ENCODE measurements around the gene OR8G1. TPM values are rescaled to one million over a fixed set of nuclear protein-coding genes. Genes with fewer than 3 reads are reported as not detected.
"Not testable (repeated sequence)": the region's sequence is repeated elsewhere in the genome, so short reads cannot be mapped to it uniquely, and the experiment has no call there.

The OR8G1 gene
- total and polyA plus RNA-seq, 9 of the 15 experiments (the other 6 are each of a cell fraction or from before 2014, with no cell fraction given): 0.03 to 1.4 (median 0.51) TPM; not detected in 1

DNA sequence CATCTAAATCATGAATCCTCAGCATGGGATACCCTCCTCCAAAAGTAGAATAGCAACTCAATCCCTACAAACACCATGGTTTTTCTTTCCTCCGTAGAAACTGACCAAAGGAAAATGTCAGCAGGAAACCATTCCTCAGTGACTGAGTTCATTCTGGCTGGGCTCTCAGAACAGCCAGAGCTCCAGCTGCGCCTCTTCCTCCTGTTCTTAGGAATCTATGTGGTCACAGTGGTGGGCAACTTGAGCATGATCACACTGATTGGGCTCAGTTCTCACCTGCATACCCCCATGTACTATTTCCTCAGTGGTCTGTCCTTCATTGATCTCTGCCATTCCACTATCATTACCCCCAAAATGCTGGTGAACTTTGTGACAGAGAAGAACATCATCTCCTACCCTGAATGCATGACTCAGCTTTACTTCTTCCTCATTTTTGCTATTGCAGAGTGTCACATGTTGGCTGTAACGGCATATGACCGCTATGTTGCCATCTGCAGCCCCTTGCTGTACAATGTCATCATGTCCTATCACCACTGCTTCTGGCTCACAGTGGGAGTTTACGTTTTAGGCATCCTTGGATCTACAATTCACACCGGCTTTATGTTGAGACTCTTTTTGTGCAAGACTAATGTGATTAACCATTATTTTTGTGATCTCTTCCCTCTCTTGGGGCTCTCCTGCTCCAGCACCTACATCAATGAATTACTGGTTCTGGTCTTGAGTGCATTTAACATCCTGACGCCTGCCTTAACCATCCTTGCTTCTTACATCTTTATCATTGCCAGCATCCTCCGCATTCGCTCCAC lies 16.1 kb upstream of the OR8G1 start (continued):
- TF ChIP-seq TOE1 (IDR thresholded peaks at IDR 0.05; ENCODE audit: borderline replicate concordance): peak; percentile 91
- TF ChIP-seq TOE1 (CRISPR knock-in tag; IDR thresholded peaks at IDR 0.05; ENCODE audit: borderline replicate concordance, low read depth); NR2C2 (CRISPR knock-in tag; IDR thresholded peaks at IDR 0.05); ATF1 (CRISPR knock-in tag; IDR thresholded peaks at IDR 0.05); CREB1 (IDR thresholded peaks at IDR 0.05): not testable (repeated sequence)
- peak; percentile 91 for TF ChIP-seq NR2C2 (tag; IDR thresholded peaks at IDR 0.05)
- TF ChIP-seq, protein P1, sequence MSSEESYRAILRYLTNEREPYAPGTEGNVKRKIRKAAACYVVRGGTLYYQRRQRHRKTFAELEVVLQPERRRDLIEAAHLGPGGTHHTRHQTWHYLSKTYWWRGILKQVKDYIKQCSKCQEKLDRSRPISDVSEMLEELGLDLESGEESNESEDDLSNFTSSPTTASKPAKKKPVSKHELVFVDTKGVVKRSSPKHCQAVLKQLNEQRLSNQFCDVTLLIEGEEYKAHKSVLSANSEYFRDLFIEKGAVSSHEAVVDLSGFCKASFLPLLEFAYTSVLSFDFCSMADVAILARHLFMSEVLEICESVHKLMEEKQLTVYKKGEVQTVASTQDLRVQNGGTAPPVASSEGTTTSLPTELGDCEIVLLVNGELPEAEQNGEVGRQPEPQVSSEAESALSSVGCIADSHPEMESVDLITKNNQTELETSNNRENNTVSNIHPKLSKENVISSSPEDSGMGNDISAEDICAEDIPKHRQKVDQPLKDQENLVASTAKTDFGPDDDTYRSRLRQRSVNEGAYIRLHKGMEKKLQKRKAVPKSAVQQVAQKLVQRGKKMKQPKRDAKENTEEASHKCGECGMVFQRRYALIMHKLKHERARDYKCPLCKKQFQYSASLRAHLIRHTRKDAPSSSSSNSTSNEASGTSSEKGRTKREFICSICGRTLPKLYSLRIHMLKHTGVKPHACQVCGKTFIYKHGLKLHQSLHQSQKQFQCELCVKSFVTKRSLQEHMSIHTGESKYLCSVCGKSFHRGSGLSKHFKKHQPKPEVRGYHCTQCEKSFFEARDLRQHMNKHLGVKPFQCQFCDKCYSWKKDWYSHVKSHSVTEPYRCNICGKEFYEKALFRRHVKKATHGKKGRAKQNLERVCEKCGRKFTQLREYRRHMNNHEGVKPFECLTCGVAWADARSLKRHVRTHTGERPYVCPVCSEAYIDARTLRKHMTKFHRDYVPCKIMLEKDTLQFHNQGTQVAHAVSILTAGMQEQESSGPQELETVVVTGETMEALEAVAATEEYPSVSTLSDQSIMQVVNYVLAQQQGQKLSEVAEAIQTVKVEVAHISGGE (CRISPR knock-in tag; IDR thresholded peaks at IDR 0.05): peak in 1 of 3 experiments; percentile 60; a peak in 2 of 6 replicates
- TF ChIP-seq ZNF311 (CRISPR knock-in tag; IDR thresholded peaks at IDR 0.05): 0 out of 2 replicates have a peak, but pooled peaks have one; percentile 49
- peak; percentile 93 for TF ChIP-seq CEBPG (CRISPR knock-in tag; IDR thresholded peaks at IDR 0.05)
- peak; percentile 47 to 94 for TF ChIP-seq CEBPG (tag; conservative IDR thresholded peaks at IDR 0.05 in 1 of 2, IDR thresholded peaks at IDR 0.05 in 1 of 2)
- TF ChIP-seq MTA3 (IDR thresholded peaks at IDR 0.05; ENCODE audit: borderline replicate concordance): 0 out of 2 replicates have a peak, but pooled peaks have one; percentile 65
- peak; percentile 93 for TF ChIP-seq MAFF (IDR thresholded peaks at IDR 0.05; ENCODE audit: low read length)
- TF ChIP-seq, protein P2, sequence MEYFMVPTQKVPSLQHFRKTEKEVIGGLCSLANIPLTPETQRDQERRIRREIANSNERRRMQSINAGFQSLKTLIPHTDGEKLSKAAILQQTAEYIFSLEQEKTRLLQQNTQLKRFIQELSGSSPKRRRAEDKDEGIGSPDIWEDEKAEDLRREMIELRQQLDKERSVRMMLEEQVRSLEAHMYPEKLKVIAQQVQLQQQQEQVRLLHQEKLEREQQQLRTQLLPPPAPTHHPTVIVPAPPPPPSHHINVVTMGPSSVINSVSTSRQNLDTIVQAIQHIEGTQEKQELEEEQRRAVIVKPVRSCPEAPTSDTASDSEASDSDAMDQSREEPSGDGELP (CRISPR knock-in tag; IDR thresholded peaks at IDR 0.05; ENCODE audit: borderline replicate concordance): 0 out of 2 replicates have a peak, but pooled peaks have one; percentile 33
- TF ChIP-seq, protein P3, sequence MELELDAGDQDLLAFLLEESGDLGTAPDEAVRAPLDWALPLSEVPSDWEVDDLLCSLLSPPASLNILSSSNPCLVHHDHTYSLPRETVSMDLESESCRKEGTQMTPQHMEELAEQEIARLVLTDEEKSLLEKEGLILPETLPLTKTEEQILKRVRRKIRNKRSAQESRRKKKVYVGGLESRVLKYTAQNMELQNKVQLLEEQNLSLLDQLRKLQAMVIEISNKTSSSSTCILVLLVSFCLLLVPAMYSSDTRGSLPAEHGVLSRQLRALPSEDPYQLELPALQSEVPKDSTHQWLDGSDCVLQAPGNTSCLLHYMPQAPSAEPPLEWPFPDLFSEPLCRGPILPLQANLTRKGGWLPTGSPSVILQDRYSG (tag; conservative IDR thresholded peaks at IDR 0.05; ENCODE audit: low read depth): peak; percentile 74; the same call in 1 of the 2 replicates
- TF ChIP-seq CBFA2T3 (IDR thresholded peaks at IDR 0.05): peak; percentile 8; the same call in 1 of the 2 replicates
- TF ChIP-seq FOXK2 (conservative IDR thresholded peaks at IDR 0.05 in 1 of 2, IDR thresholded peaks at IDR 0.05 in 1 of 2; ENCODE audit: low read depth in 2 of 2): peak; percentile 92 to 93
- TF ChIP-seq ZBTB17 (CRISPR knock-in tag; IDR thresholded peaks at IDR 0.05): 0 out of 2 replicates have a peak, but pooled peaks have one; percentile 39
- peak; percentile 65 for TF ChIP-seq ATF1 (tag; IDR thresholded peaks at IDR 0.05)
- TF ChIP-seq, protein P4, sequence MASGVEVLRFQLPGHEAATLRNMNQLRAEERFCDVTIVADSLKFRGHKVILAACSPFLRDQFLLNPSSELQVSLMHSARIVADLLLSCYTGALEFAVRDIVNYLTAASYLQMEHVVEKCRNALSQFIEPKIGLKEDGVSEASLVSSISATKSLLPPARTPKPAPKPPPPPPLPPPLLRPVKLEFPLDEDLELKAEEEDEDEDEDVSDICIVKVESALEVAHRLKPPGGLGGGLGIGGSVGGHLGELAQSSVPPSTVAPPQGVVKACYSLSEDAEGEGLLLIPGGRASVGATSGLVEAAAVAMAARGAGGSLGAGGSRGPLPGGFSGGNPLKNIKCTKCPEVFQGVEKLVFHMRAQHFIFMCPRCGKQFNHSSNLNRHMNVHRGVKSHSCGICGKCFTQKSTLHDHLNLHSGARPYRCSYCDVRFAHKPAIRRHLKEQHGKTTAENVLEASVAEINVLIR (CRISPR knock-in tag; IDR thresholded peaks at IDR 0.05): peak; percentile 35; the same call in 1 of the 2 replicates
- TF ChIP-seq CREB1 (CRISPR knock-in tag; IDR thresholded peaks at IDR 0.05): peak; percentile 61
- TF ChIP-seq TAL1 (IDR thresholded peaks at IDR 0.05): 0 out of 2 replicates have a peak, but pooled peaks have one; percentile 10

Data from K562 (cell line).